SK-N-SH treated with all-trans-retinoic acid at 6 μM for 48 hours (cell line): ENCODE measurements around the gene ISL1.

Experiments
- SNAI2 ChIP-seq: fragments of 250-450 bp; sonication (Bioruptor Pico); IDR thresholded peaks from 2 replicates; pipeline ENCODE4 v1.5.0; 2020; ENCODE audit warnings: mild to moderate bottlenecking, moderate library complexity
- TCF4 ChIP-seq: fragments of 250-450 bp; sonication (Bioruptor Pico); IDR thresholded peaks from 2 replicates; pipeline ENCODE4 v1.8.0; 2021; ENCODE audit warnings: mild to moderate bottlenecking, moderate library complexity, borderline replicate concordance

DNA sequence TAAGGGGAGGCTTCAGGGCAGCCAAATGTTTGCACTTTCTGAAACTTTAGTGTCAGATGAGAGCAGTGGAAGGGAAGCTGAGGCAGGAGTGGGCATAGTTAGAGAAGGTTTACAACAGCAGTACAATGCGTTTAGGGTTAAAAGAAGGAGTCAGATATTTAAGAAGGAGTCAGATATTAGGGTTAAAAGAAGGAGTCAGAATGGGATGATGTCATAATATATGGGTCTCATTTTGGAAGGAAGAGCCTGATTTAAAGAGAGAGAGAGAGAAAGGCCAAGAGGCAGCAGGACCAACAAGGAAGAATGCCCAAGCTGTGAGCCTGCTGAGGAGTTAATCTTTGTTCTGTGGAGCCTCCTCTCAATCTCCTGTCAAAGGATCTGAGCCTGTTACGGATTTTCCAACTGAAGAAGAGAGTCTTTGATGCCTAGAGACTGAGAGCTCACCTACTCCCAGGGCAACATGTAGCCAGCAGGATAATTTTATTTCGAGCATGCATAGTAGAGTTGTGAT is 9.5 kb downstream of the ISL1 start:
- no peak for TF ChIP-seq SNAI2 (CRISPR knock-in tag)
- no peak for TF ChIP-seq TCF4 (CRISPR knock-in tag)
